GM19239 (cell line): ENCODE measurements around the gene NEMP1.
A peak's percentile ranks its signal among the peaks of the same experiment; 100 is the strongest.
"Not testable (repeated sequence)": the region's sequence is repeated elsewhere in the genome, so short reads cannot be mapped to it uniquely, and the experiment has no call there.

ENCODE experiments used
- DNase-seq: peaks from one replicate; pipeline ENCODE4 v3.0.0; 2011; ENCODE audit warnings: low spot score; ENCODE audit not compliant: insufficient read length
- FAIRE-seq: peaks from 2 replicates; lab custom pipeline; 2011; peaks lifted over from hg19 to GRCh38; lab: Jason Lieb, UNC

The NEMP1 gene

GRCh38 chr12:57078519-57079404, at the start of gene NEMP1:
TSS of gene NEMP1 (minus strand) at chr12:57078791. CDS start at chr12:57078745, 46 bp downstream.
- DNase-seq (peak; percentile 84), FAIRE-seq (peak; percentile 97)

GRCh38 chr12:57127726-57128518, 49.3 kb upstream of the NEMP1 start, which contains the start of gene LRP1:
TSS of gene LRP1 (plus strand) at chr12:57128483. CDS start at chr12:57128965, 482 bp downstream.
- peak; percentile 63 for FAIRE-seq
- peak; percentile 48 for DNase-seq

- DNase-seq (peak; percentile 43), FAIRE-seq (peak; percentile 35)
Observed at GRCh38 chr12:57127101-57127725, 48.6 kb upstream of the NEMP1 start.

- DNase-seq (no peak), FAIRE-seq (no peak)
Observed at GRCh38 chr12:57126561-57126960, 48.0 kb upstream of the NEMP1 start.

- no peak for FAIRE-seq
- DNase-seq, result no peak
Observed at GRCh38 chr12:57126061-57126460, 47.5 kb upstream of the NEMP1 start.

- FAIRE-seq (peak; percentile 73), DNase-seq (peak; percentile 69)
Observed at GRCh38 chr12:57124261-57124877, 45.8 kb upstream of the NEMP1 start.

GRCh38 chr12:57123813-57124212, 45.2 kb upstream of the NEMP1 start:
- no peak for DNase-seq
- FAIRE-seq, result no peak

- FAIRE-seq, DNase-seq: not testable (repeated sequence)
Observed at GRCh38 chr12:57120718-57121117, 42.1 kb upstream of the NEMP1 start.

GRCh38 chr12:57119294-57120085, 40.9 kb upstream of the NEMP1 start:
- DNase-seq, result no peak
- no peak for FAIRE-seq

- FAIRE-seq, result no peak
Observed at GRCh38 chr12:57118711-57119271, 40.2 kb upstream of the NEMP1 start.

GRCh38 chr12:57116580-57117281, 38.1 kb upstream of the NEMP1 start:
- DNase-seq, result no peak
- FAIRE-seq, result no peak

More at GRCh38 chr12:57118711-57119271, 40.2 kb upstream of the NEMP1 start:
- DNase-seq, result no peak

GRCh38 chr12:57112492-57113294, 34.1 kb upstream of the NEMP1 start:
- FAIRE-seq, result no peak

GRCh38 chr12:57111031-57111734, 32.6 kb upstream of the NEMP1 start, which contains the start of gene STAT6:
TSS of gene STAT6 (minus strand) at chr12:57111362. CDS start at chr12:57108278, 3,084 bp downstream.
- DNase-seq, result peak; percentile 65
- peak; percentile 94 for FAIRE-seq

More at GRCh38 chr12:57112492-57113294, 34.1 kb upstream of the NEMP1 start:
- peak; percentile 86 for DNase-seq

GRCh38 chr12:57110104-57111030, 31.8 kb upstream of the NEMP1 start:
- FAIRE-seq (peak; percentile 93), DNase-seq (peak; percentile 62)

- FAIRE-seq, result no peak
- DNase-seq, result no peak
Observed at GRCh38 chr12:57109207-57110103, 30.9 kb upstream of the NEMP1 start.
